DOHH2 (cell line): Measurements from ENCODE around the gene POU2F3.

Source experiments
- EZH2phosphoT487 ChIP-seq: fragments of 200-600 bp; sonication (generic); IDR thresholded peaks from 2 replicates; pipeline ENCODE4 v1.6.1; 2017; ENCODE audit warnings: borderline replicate concordance, mild to moderate bottlenecking, antibody characterized with exemption, low read length, moderate library complexity, mixed read lengths
- TF ChIP-seq, protein P1 (sequence below): fragments of 200-600 bp; sonication (generic); IDR thresholded peaks from one replicate; pipeline ENCODE4 v1.5.1; 2014; ENCODE audit warnings: antibody characterized with exemption, mild to moderate bottlenecking, low read depth, low read length; ENCODE audit not compliant: poor library complexity, severe bottlenecking

DNA sequence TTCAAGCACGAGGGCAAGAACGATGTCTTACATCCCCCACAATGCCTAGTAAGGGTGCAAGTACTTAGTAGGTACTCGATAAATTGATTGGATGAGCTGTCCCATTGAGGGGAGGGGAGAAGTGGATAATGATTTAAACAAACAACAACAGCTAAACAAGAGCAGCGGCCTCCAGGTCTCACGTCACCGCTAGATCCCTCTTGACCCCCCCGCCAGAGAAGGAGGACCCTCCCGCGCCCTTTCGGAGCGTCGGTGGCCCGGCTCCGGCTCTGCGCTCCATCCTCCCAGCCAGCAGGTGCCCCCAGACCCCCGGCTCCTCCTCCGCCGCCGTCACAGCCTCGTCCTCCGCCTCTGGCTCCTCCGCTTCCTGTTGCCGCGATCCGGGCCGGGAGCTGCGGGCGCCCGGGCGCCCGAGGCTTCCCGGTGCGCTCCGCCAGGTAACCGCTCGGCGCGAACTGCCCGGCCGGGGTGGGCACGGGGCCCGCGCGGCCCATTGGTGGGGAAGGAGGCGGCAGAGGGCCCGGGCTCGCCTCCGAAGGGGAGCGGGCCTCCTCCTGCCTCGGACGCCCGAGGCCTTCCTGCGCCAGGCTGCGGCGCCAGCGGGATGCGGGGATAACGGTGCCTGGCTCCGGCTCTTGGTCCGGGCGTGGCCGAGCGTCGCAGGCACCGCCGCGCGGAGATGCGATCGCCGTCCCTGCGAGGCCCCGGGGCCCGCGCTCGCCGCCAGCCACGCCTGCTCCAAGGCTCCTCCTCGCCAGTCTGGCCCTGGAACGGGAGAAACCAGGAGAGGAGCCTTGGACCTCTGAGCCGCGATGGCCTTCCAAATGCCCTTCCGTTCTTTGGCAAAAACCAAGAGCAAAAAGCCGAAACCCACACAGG, 85.2 kb downstream of the POU2F3 start, which contains the start of gene TLCD5:
- TF ChIP-seq, protein P1, sequence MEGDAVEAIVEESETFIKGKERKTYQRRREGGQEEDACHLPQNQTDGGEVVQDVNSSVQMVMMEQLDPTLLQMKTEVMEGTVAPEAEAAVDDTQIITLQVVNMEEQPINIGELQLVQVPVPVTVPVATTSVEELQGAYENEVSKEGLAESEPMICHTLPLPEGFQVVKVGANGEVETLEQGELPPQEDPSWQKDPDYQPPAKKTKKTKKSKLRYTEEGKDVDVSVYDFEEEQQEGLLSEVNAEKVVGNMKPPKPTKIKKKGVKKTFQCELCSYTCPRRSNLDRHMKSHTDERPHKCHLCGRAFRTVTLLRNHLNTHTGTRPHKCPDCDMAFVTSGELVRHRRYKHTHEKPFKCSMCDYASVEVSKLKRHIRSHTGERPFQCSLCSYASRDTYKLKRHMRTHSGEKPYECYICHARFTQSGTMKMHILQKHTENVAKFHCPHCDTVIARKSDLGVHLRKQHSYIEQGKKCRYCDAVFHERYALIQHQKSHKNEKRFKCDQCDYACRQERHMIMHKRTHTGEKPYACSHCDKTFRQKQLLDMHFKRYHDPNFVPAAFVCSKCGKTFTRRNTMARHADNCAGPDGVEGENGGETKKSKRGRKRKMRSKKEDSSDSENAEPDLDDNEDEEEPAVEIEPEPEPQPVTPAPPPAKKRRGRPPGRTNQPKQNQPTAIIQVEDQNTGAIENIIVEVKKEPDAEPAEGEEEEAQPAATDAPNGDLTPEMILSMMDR, result no peak
- TF ChIP-seq EZH2phosphoT487, result no peak; the same call in 1 of the 2 replicates
